ENCODE measurements around the gene MYO9A. TPM values are rescaled to one million over a fixed set of nuclear protein-coding genes. Genes with fewer than 3 reads are reported as not detected.
A peak's percentile ranks its signal among the peaks of the same experiment; 100 is the strongest.

Gene MYO9A, protein sequence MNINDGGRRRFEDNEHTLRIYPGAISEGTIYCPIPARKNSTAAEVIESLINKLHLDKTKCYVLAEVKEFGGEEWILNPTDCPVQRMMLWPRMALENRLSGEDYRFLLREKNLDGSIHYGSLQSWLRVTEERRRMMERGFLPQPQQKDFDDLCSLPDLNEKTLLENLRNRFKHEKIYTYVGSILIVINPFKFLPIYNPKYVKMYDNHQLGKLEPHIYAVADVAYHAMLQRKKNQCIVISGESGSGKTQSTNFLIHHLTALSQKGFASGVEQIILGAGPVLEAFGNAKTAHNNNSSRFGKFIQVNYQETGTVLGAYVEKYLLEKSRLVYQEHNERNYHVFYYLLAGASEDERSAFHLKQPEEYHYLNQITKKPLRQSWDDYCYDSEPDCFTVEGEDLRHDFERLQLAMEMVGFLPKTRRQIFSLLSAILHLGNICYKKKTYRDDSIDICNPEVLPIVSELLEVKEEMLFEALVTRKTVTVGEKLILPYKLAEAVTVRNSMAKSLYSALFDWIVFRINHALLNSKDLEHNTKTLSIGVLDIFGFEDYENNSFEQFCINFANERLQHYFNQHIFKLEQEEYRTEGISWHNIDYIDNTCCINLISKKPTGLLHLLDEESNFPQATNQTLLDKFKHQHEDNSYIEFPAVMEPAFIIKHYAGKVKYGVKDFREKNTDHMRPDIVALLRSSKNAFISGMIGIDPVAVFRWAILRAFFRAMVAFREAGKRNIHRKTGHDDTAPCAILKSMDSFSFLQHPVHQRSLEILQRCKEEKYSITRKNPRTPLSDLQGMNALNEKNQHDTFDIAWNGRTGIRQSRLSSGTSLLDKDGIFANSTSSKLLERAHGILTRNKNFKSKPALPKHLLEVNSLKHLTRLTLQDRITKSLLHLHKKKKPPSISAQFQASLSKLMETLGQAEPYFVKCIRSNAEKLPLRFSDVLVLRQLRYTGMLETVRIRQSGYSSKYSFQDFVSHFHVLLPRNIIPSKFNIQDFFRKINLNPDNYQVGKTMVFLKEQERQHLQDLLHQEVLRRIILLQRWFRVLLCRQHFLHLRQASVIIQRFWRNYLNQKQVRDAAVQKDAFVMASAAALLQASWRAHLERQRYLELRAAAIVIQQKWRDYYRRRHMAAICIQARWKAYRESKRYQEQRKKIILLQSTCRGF (N-terminal part only)
- 10 to 100 TPM; 32.6 to 38.1 (median 34.2) TPM for polyA plus RNA-seq (ENCODE audit: insufficient read length in 3 of 3)
- long read RNA-seq, donor 1, full-length matches to known transcripts, result 1 of 1 reads
- long read RNA-seq, donor 1, partial matches to known transcripts, result 0 of 1 reads
- long read RNA-seq, donor 1, other reads (novel, unspliced or antisense), result 0 of 1 reads
- long read RNA-seq, donor 2, result 0 reads
- long read RNA-seq, donor 3, partial matches to known transcripts, result 50 of 50 reads
- long read RNA-seq, donor 3, other reads (novel, unspliced or antisense), result 0 of 50 reads
- long read RNA-seq, donor 4, result 0 reads
- long read RNA-seq, donor 5, result 0 reads
- long read RNA-seq, donor 6, result 0 reads
- long read RNA-seq, donor 7, partial matches to known transcripts, result 0 of 1 reads
- long read RNA-seq, donor 7, other reads (novel, unspliced or antisense), result 0 of 1 reads
- long read RNA-seq, donor 8, result 0 reads
- long read RNA-seq, donor 9, full-length matches to known transcripts, result 1 of 1 reads
- long read RNA-seq, donor 9, partial matches to known transcripts, result 0 of 1 reads
- long read RNA-seq, donor 9, other reads (novel, unspliced or antisense), result 0 of 1 reads
- long read RNA-seq, donor 10, partial matches to known transcripts, result 42 of 42 reads
- long read RNA-seq, donor 10, other reads (novel, unspliced or antisense), result 0 of 42 reads
- long read RNA-seq, donor 11, result 0 reads
- long read RNA-seq, donor 12, result 0 reads
- long read RNA-seq, donor 13, result 0 reads
- long read RNA-seq, donor 14, result 0 reads
- long read RNA-seq, donor 15, partial matches to known transcripts, result 8 of 9 reads
- long read RNA-seq, donor 15, other reads (novel, unspliced or antisense), result 0 of 9 reads
- long read RNA-seq, donor 16, full-length matches to known transcripts, result 1 of 1 reads
- long read RNA-seq, donor 16, partial matches to known transcripts, result 0 of 1 reads
- long read RNA-seq, donor 16, other reads (novel, unspliced or antisense), result 0 of 1 reads

DNA sequence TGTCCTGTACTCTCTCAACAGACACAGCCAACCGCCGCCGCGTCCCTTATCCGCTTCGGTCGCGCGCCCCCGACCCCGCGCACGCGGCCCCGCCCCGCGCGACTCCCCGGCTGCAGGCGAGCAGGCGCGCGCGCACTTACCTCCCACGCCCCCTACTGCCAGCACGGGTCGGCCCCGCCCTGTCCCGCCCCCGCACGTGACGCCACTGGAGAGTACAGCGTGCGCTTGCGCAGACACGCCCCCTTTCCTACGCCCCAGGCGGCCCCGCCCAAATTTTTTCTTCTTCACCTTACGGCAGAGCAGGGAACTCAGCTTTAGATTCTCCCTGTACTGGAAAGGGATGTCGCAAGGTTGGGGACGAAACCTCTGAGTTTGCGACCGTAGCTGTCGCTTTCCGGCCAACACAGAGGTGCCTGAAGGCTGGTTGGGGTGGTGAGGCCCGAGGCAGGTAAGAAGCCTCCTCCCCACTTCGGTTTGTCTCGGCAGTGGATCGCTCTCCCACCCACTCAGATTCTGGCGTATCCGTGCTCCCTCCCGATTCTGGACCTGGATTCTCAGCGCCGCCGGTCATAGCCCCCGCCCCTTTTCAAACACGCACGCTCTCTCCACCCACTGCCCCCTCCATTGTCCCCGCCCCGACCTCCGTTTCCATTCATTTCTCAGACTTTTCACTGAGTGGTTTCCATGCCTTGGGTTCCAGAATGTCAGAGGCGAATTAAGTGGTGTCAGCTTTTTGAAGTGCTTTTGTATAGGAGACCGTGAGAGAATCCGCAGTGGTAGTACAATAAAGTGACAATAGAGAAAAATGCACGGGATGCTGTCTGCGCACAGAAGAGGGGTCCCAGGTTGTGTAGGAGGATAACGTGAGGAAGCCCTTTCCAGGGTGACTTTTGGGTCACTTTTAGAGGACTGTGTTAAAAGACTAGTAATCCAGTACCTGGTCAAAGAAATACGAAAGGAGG lies at the start of gene MYO9A, which contains the start of gene SENP8:
Gene MYO9A, minus strand, starts transcription at position 134 of the 962 bp plus-strand sequence. CDS start 71,587 bp downstream, outside the sequence.
Gene SENP8, plus strand, starts transcription at position 387 of the 962 bp plus-strand sequence. CDS start 21,221 bp downstream, outside the sequence.
- peak; percentile 95 to 98 (median 96) for DNase-seq (ENCODE audit: extremely low read depth in 1 of 11, low read depth in 9 of 11, low spot score in 4 of 11)

- no peak for DNase-seq (ENCODE audit: extremely low read depth in 1 of 11, low read depth in 9 of 11, low spot score in 4 of 11)
Observed at GRCh38 chr15:72167445-72167844, 49.5 kb upstream of the MYO9A start.

DNA sequence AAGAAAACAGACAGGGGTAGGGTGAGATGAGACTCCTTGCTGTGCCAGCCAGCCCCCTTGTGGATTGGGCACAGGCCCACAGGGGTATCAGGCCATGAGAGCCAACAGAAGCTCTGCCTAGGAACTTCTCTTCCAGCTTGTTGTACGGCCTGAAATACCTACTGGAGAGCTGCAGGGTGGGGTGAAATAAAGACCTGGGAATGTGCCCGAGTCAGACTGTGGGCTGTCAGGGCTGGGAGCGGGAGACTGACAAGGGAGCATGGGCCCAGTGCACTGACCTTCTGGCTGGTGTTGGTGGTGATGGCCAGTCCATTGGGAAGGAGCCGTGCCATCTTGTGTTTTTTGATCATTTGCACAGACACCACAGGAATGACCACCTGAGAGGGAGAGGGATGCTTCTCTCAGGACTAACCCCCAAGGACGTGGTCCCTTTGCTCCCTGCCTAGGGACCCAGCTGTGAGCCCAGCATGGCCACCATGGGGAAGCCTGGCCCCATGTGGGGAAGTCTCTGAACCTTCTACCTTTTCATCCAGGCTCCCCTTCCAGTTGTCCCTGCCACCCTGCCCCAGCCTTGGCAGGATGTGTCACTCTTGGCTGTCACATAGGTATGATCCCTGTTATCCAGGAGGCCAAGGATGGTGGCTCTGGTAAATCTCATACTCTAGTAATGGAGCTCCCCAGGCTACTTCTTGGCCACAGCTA lies 48.9 kb upstream of the MYO9A start:
- no peak for DNase-seq (ENCODE audit: extremely low read depth in 1 of 11, low read depth in 9 of 11, low spot score in 4 of 11)

- DNase-seq (ENCODE audit: extremely low read depth in 1 of 11, low read depth in 9 of 11, low spot score in 4 of 11), result no peak
Observed at GRCh38 chr15:72163719-72164118, 45.8 kb upstream of the MYO9A start.

DNA sequence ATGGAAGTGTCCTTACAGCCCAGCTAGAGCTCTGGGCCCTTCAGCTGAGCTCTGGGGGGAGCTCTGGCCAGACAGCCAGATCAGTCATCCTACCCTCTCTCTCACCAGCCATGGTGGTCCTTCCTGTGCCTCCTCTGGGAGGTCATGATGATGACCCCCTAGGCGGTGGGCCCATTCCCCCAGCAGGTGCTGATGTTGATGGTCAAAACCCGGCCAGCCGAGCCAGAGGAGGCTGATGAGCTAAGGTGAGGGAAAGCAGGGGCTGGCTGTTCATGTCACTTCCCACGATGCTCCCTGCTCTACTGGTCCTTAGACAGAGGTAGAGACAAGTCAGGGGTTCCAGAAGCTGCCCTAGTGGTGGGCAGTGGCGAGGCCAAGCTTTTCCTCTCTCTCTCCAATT lies 44.6 kb upstream of the MYO9A start:
- DNase-seq (ENCODE audit: extremely low read depth in 1 of 11, low read depth in 9 of 11, low spot score in 4 of 11), result no peak

DNA sequence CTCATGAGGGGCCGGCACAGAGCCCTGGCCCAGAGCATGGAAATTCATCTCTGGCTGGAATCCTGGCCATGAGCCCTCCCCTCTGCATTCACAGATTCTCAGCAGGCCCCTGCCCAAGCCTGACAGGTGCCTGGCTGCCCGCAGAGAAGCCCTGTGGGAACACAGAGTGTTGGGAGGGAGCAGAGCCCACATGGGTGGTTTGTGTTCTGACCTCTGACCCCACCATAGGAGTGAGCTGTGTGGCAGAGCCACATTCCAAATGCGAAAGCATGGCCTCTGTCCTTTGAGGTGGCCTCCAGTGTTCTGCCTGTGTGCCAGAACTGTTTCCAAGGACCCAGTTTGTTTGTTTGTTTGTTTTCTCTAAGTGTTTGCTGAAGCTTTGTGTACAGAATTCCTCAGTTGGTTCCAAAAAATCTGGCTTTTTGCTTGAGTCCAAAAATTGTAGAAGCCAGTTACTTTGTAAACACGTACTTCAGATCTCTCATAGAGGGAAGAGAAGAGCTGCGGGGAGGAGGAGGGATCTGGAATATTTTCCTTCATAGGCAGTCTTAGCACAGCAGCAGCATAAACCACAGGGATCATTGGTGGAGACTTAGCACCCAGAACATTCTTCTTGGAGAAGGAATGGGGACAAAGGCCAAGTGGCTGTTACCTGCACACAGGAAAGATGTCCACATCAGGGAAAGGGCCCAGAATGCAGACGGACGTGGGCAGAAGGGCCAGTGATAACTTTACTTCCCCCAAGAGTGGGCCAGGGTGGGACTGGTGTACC lies 43.6 kb upstream of the MYO9A start:
- DNase-seq (ENCODE audit: extremely low read depth in 1 of 11, low read depth in 9 of 11, low spot score in 4 of 11), result no peak

DNA sequence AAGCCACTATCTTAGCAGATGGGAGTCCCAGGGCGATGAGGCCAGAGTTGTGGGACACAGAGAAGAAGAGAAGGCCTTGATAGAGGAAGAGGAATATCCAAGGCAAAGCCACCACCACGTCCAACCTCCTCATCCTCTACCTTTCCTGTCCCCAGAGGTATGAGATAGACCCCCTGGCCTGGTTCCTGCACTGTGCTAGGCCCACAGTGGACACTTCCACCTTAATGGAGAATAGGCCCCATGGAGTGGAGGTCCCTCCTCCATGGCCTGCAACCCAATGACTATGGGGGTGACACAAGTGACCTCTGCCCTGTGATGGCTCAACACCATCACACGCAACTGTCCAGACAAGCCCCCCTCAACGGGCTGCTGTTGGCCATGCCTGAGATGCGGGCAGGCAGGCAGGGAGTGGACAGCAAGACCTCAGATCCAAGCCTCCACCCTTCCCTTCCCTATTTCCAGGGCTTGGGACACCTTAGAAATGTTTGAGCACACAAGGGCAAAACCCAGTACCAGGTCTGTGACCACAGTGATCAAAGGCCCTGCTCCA lies 42.8 kb upstream of the MYO9A start:
- no peak for DNase-seq (ENCODE audit: extremely low read depth in 1 of 11, low read depth in 9 of 11, low spot score in 4 of 11)

DNA sequence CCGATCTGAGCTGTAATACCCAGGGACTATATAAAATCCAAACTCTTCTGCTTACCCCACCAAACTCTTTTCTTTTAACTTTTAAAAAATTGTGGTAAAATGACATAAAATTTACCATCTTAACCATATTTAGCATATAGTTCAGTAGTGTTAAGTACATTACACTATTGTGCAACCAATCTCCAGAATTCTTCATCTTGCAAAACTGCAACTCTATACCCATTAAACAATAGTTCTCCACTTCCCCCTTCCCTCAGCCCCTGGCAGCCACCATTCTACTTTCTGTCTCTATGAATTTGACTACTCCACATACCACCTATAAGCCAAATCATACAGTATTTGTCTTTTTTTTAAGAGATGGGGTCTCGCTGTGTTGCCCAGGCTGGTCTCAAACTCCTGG lies 39.0 kb upstream of the MYO9A start:
- no peak for DNase-seq (ENCODE audit: extremely low read depth in 1 of 11, low read depth in 9 of 11, low spot score in 4 of 11)

GRCh38 chr15:72155635-72156616 lies 38.0 kb upstream of the MYO9A start:
- DNase-seq (ENCODE audit: extremely low read depth in 1 of 11, low read depth in 9 of 11, low spot score in 4 of 11), result peak; percentile 69 to 91 (median 85)

GRCh38 chr15:72155003-72155621 lies 37.2 kb upstream of the MYO9A start:
- DNase-seq (ENCODE audit: extremely low read depth in 1 of 11, low read depth in 9 of 11, low spot score in 4 of 11), result peak; percentile 70 to 90 (median 73)

- DNase-seq (ENCODE audit: extremely low read depth in 1 of 11, low read depth in 9 of 11, low spot score in 4 of 11), result no peak
Observed at GRCh38 chr15:72154316-72154715, 36.4 kb upstream of the MYO9A start.

DNA sequence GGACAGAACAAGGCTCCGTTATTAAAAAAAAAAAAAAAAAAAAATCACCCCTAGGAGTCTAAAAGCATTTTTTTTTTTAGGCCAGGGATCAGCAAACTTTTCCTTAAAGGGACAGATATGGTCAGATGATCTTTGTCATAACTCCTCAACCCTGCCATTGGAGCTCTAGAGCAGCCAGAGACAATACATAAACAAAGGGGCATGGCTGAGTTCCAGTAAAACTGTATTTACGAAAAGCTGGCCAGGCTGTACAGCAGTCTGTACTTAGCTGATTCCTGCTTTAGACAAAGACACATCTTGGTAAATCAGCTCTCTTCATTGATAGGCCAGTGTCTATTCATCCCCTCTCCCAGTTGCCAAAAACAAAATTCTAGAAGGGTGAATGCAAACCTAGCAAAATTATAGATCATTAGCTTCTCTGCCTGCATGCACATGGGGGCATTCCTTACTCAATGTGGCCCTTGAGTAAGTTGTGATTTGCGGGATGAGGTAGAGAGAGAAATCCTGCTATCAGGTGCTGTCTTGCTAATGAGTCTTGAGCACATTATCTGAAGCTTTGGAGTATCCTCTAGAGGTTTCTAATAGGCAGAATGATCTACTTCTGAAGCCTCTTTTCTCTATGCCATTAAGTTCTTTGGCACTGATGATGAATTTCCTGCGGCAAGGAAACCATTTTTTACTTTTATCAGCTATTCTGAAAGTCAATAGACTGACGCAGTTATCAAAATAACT lies 35.5 kb upstream of the MYO9A start:
- no peak for DNase-seq (ENCODE audit: extremely low read depth in 1 of 11, low read depth in 9 of 11, low spot score in 4 of 11)

- no peak for DNase-seq (ENCODE audit: extremely low read depth in 1 of 11, low read depth in 9 of 11, low spot score in 4 of 11)
Observed at GRCh38 chr15:72147418-72147817, 29.5 kb upstream of the MYO9A start.
